ENCODE measurements around the gene PRDM13. TPM values are rescaled to one million over a fixed set of nuclear protein-coding genes. Genes with fewer than 3 reads are reported as not detected.
A peak's percentile ranks its signal among the peaks of the same experiment; 100 is the strongest.
"Not testable (repeated sequence)": the region's sequence is repeated elsewhere in the genome, so short reads cannot be mapped to it uniquely, and the experiment has no call there.

PRDM13 gene
- not detected in 2 replicates for total RNA-seq

GRCh38 chr6:99606656-99607415 lies at the start of gene PRDM13:
PRDM13 (plus strand) TSS chr6:99606833; CDS start chr6:99607035, 202 bp downstream.
- no peak for DNase-seq (ENCODE audit: low read depth in 2 of 2)

GRCh38 chr6:99559057-99559456 lies 47.6 kb upstream of the PRDM13 start:
- DNase-seq (ENCODE audit: low read depth in 2 of 2), result peak in 1 of 2 donors; percentile 9

- no peak for DNase-seq (ENCODE audit: low read depth in 2 of 2)
Measured at GRCh38 chr6:99560668-99561067, 46.0 kb upstream of the PRDM13 start.

GRCh38 chr6:99563056-99563723 lies 43.4 kb upstream of the PRDM13 start:
- no peak for DNase-seq (ENCODE audit: low read depth in 2 of 2)

GRCh38 chr6:99568103-99568933 lies 38.3 kb upstream of the PRDM13 start, which contains the start of gene CCNC:
CCNC (minus strand) TSS chr6:99568660; CDS start chr6:99568527, 133 bp downstream.
- peak; percentile 96 to 97 for DNase-seq (ENCODE audit: low read depth in 2 of 2)

- no peak for DNase-seq (ENCODE audit: low read depth in 2 of 2)
Measured at GRCh38 chr6:99573980-99574617, 32.5 kb upstream of the PRDM13 start.

- no peak for DNase-seq (ENCODE audit: low read depth in 2 of 2)
Measured at GRCh38 chr6:99575544-99576227, 30.9 kb upstream of the PRDM13 start.

- DNase-seq (ENCODE audit: low read depth in 2 of 2), result no peak
Measured at GRCh38 chr6:99579781-99580180, 26.9 kb upstream of the PRDM13 start.

GRCh38 chr6:99587792-99588191 lies 18.8 kb upstream of the PRDM13 start:
- no peak for DNase-seq (ENCODE audit: low read depth in 2 of 2)

- DNase-seq (ENCODE audit: low read depth in 2 of 2), result peak; percentile 62 to 71
Measured at GRCh38 chr6:99588618-99589289, 17.9 kb upstream of the PRDM13 start.

GRCh38 chr6:99589290-99589672 lies 17.4 kb upstream of the PRDM13 start:
- DNase-seq (ENCODE audit: low read depth in 2 of 2), result no peak

GRCh38 chr6:99589907-99590493 lies 16.6 kb upstream of the PRDM13 start:
- DNase-seq (ENCODE audit: low read depth in 2 of 2), result no peak

GRCh38 chr6:99590728-99591672 lies 15.6 kb upstream of the PRDM13 start:
- DNase-seq (ENCODE audit: low read depth in 2 of 2), result no peak

GRCh38 chr6:99591673-99592364 lies 14.8 kb upstream of the PRDM13 start:
- DNase-seq (ENCODE audit: low read depth in 2 of 2), result no peak

- no peak for DNase-seq (ENCODE audit: low read depth in 2 of 2)
Measured at GRCh38 chr6:99592900-99593299, 13.7 kb upstream of the PRDM13 start.

- DNase-seq (ENCODE audit: low read depth in 2 of 2), result not testable (repeated sequence)
Measured at GRCh38 chr6:99594696-99595095, 11.9 kb upstream of the PRDM13 start.

- DNase-seq (ENCODE audit: low read depth in 2 of 2), result no peak
Measured at GRCh38 chr6:99602520-99603420, 3.9 kb upstream of the PRDM13 start.

All from lung microvascular endothelial cell (primary cell).